ENCODE measurements around the gene SH3BGRL2.

DNA sequence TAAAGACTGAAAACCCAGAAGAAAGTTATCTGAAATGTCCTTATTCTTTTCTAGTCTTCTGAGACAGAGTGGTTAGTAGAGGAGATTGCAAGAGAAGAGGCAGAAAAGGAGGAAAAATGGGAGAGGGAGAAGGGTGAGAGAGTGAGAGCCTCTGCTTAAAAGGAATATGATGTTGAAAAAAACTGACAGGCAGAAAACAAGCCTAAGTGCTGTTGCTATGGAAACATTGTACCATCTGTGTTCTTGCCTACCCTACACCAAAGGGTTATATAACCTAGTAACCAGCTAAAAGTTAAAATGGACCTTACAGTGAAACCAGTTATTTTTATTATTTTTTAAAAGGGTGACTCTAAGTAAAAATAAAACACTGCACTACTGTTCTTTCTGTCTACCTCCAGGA is 28.3 kb upstream of the SH3BGRL2 start:
- TF ChIP-seq EZH2 (IDR thresholded peaks at IDR 0.05): no peak
- TF ChIP-seq, protein P1, sequence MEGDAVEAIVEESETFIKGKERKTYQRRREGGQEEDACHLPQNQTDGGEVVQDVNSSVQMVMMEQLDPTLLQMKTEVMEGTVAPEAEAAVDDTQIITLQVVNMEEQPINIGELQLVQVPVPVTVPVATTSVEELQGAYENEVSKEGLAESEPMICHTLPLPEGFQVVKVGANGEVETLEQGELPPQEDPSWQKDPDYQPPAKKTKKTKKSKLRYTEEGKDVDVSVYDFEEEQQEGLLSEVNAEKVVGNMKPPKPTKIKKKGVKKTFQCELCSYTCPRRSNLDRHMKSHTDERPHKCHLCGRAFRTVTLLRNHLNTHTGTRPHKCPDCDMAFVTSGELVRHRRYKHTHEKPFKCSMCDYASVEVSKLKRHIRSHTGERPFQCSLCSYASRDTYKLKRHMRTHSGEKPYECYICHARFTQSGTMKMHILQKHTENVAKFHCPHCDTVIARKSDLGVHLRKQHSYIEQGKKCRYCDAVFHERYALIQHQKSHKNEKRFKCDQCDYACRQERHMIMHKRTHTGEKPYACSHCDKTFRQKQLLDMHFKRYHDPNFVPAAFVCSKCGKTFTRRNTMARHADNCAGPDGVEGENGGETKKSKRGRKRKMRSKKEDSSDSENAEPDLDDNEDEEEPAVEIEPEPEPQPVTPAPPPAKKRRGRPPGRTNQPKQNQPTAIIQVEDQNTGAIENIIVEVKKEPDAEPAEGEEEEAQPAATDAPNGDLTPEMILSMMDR (IDR thresholded peaks at IDR 0.05): no peak
